Caco-2 (cell line): ENCODE measurements around the gene NFILZ. TPM values are rescaled to one million over a fixed set of nuclear protein-coding genes. Genes with fewer than 3 reads are reported as not detected.

Experiments
- BruUV-seq: library from RNA; stranded (reverse); fragments of 400-500 nt; replicated peaks from 2 replicates; lab custom pipeline; 2021; lab: Mats Ljungman, UMichigan
- CTCF ChIA-PET: fragments of 300-600 bp; sonication (Branson Sonifier 250); formaldehyde crosslinking; loops from one replicate; lab custom pipeline; 2022; ENCODE audit warnings: antibody characterized with exemption; lab: Charles Lee
- POLR2A ChIA-PET: fragments of 300-600 bp; sonication (Branson Sonifier 250); formaldehyde crosslinking; loops from one replicate; lab custom pipeline; 2022; ENCODE audit warnings: antibody characterized with exemption; lab: Charles Lee
- DNase-seq, 2 experiments: peaks; one replicate each; pipeline versions ENCODE4 v3.0.0 to v3.0.0-alpha.2; 2020 to 2022
- H3K27me3 ChIP-seq: replicated peaks from 2 replicates; pipeline ENCODE4 v1.6.0; 2011; ENCODE audit warnings: low read length; ENCODE audit not compliant: control insufficient read depth, insufficient read depth
- H3K36me3 ChIP-seq: 2 replicates; pipeline ENCODE4 v1.5.1; 2011; ENCODE audit warnings: low read length; ENCODE audit not compliant: control insufficient read depth, insufficient read depth
- H3K4me1 ChIP-seq: fragments of 250-450 bp; sonication (Bioruptor Pico); 2 replicates; pipeline ENCODE4 v1.5.1; 2020; ENCODE audit warnings: mild to moderate bottlenecking
- H3K4me3 ChIP-seq: 2 replicates; pipeline ENCODE4 v1.5.1; 2011; ENCODE audit warnings: low read depth, mild to moderate bottlenecking, control low read depth, low read length
- H3K9me3 ChIP-seq: fragments of 250-450 bp; sonication (Bioruptor Pico); 2 replicates; pipeline ENCODE4 v1.5.1; 2020; ENCODE audit warnings: mild to moderate bottlenecking, moderate library complexity
- H3K27ac Mint-ChIP-seq: one replicate; pipeline ENCODE4 v1.8.0; 2022; ENCODE audit warnings: mixed read lengths; ENCODE audit not compliant: unreplicated experiment
- H3K27me3 Mint-ChIP-seq: one replicate; pipeline ENCODE4 v1.8.0; 2022; ENCODE audit warnings: mixed read lengths; ENCODE audit not compliant: insufficient read depth, unreplicated experiment
- H3K36me3 Mint-ChIP-seq: one replicate; pipeline ENCODE4 v1.8.0; 2022; ENCODE audit warnings: mild to moderate bottlenecking, mixed read lengths; ENCODE audit not compliant: insufficient read depth, unreplicated experiment
- H3K4me1 Mint-ChIP-seq: one replicate; pipeline ENCODE4 v1.8.0; 2022; ENCODE audit warnings: low read depth, mixed read lengths; ENCODE audit not compliant: unreplicated experiment
- H3K4me3 Mint-ChIP-seq: one replicate; pipeline ENCODE4 v1.8.0; 2022; ENCODE audit warnings: mild to moderate bottlenecking, moderate library complexity, mixed read lengths; ENCODE audit not compliant: unreplicated experiment
- H3K9me3 Mint-ChIP-seq: one replicate; pipeline ENCODE4 v1.8.0; 2022; ENCODE audit warnings: mixed read lengths; ENCODE audit not compliant: unreplicated experiment
- intact Hi-C: fragments of 100-400 bp; cut with micrococcal nuclease; formaldehyde crosslinking; loops from one replicate; pipeline ENCODE4 v1.10.0; 2022; ENCODE audit not compliant: unreplicated experiment
- total RNA-seq: library from RNA; stranded (reverse); gene quantifications from 2 replicates; pipeline ENCODE4 v1.2.3, GENCODE V29; 2022
- TF ChIP-seq, protein P1 (sequence below), 2 experiments: fragments of 200-600 bp in 1 of 2; IDR thresholded peaks; 1 replicate in 1 of 2; 2 replicates in 1 of 2; pipeline versions ENCODE4 v1.5.1 to v1.8.0; 2011 to 2022; ENCODE audit warnings: antibody characterized with exemption in 1 of 2, control low read depth in 1 of 2, inconsistent platforms in 1 of 2, low read depth in 1 of 2, low read length in 1 of 2, mild to moderate bottlenecking in 1 of 2, moderate library complexity in 1 of 2; ENCODE audit not compliant: insufficient read depth in 1 of 2, severe bottlenecking in 1 of 2, unreplicated experiment in 1 of 2

NFILZ gene
- total RNA-seq, 1 experiment from 2014 or later = not detected

GRCh38 chr19:8610936-8611300 is 19.5 kb upstream of the NFILZ start:
- ChIA-PET POLR2A (no interaction called here), CTCF (no interaction called here)
- Histone ChIP-seq H3K27me3 (no peaks in the 10 kb centered on the region), H3K4me3 (peak overlapping the region; percentile 45), H3K36me3 (no peaks in the 10 kb centered on the region), H3K9me3 (no peaks in the 10 kb centered on the region), H3K4me1 (no peaks in the 10 kb centered on the region)
- intact Hi-C loops = no loop called here
- no peak overlapping the region for H3K27ac Mint-ChIP-seq
- H3K4me3 Mint-ChIP-seq = no peak overlapping the region
- H3K27me3 Mint-ChIP-seq = no peaks in the 10 kb centered on the region
- BruUV-seq = no TSS peak
- H3K36me3 Mint-ChIP-seq = no peaks in the 10 kb centered on the region
- TF ChIP-seq, protein P1, sequence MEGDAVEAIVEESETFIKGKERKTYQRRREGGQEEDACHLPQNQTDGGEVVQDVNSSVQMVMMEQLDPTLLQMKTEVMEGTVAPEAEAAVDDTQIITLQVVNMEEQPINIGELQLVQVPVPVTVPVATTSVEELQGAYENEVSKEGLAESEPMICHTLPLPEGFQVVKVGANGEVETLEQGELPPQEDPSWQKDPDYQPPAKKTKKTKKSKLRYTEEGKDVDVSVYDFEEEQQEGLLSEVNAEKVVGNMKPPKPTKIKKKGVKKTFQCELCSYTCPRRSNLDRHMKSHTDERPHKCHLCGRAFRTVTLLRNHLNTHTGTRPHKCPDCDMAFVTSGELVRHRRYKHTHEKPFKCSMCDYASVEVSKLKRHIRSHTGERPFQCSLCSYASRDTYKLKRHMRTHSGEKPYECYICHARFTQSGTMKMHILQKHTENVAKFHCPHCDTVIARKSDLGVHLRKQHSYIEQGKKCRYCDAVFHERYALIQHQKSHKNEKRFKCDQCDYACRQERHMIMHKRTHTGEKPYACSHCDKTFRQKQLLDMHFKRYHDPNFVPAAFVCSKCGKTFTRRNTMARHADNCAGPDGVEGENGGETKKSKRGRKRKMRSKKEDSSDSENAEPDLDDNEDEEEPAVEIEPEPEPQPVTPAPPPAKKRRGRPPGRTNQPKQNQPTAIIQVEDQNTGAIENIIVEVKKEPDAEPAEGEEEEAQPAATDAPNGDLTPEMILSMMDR (IDR thresholded peaks at IDR 0.05; ENCODE audit: insufficient read depth in 1 of 2, low read depth in 1 of 2, low read length in 1 of 2, severe bottlenecking in 1 of 2, unreplicated experiment in 1 of 2) = no peak
- DNase-seq = no peak
- H3K4me1 Mint-ChIP-seq = no peaks in the 10 kb centered on the region
- no peaks in the 10 kb centered on the region for H3K9me3 Mint-ChIP-seq

DNA sequence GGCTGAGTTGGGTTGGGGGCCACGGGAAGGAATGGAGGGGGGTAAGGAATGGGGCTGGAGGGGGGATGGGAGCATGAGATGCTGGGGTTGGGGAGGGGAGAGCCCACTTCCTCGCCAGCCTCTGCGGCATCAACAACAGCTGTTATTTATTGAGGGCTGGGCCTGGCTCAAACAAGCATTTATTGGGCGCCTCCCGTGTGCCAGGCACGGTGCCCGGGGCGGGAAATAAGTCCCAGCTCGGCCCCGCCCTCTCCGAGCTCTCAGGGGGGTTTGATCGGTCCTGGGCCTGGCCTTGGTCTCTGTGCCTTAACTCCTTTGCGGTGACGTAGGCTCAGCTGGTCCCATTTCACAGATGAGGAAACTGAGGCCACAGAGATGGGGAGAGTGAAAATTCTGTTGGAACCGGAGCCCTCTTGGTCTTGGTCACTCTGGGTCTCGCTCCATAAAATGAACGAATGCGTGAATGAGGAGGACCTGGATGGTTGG is 19.0 kb upstream of the NFILZ start:
- Mint-ChIP-seq H3K4me1 (no peaks in the 10 kb centered on the region), H3K27me3 (no peaks in the 10 kb centered on the region), H3K36me3 (no peaks in the 10 kb centered on the region), H3K4me3 (no peak overlapping the region), H3K27ac (no peak overlapping the region), H3K9me3 (no peaks in the 10 kb centered on the region)
- Histone ChIP-seq H3K27me3 (no peaks in the 10 kb centered on the region), H3K4me1 (no peaks in the 10 kb centered on the region), H3K4me3 (no peak overlapping the region), H3K36me3 (no peaks in the 10 kb centered on the region), H3K9me3 (no peaks in the 10 kb centered on the region)
- TF ChIP-seq, protein P1 (IDR thresholded peaks at IDR 0.05; ENCODE audit: insufficient read depth in 1 of 2, low read depth in 1 of 2, low read length in 1 of 2, severe bottlenecking in 1 of 2, unreplicated experiment in 1 of 2) = no peak
- POLR2A ChIA-PET = no interaction called here
- no TSS peak for BruUV-seq
- CTCF ChIA-PET = no interaction called here
- no peak for DNase-seq
- intact Hi-C loops = no loop called here

DNA sequence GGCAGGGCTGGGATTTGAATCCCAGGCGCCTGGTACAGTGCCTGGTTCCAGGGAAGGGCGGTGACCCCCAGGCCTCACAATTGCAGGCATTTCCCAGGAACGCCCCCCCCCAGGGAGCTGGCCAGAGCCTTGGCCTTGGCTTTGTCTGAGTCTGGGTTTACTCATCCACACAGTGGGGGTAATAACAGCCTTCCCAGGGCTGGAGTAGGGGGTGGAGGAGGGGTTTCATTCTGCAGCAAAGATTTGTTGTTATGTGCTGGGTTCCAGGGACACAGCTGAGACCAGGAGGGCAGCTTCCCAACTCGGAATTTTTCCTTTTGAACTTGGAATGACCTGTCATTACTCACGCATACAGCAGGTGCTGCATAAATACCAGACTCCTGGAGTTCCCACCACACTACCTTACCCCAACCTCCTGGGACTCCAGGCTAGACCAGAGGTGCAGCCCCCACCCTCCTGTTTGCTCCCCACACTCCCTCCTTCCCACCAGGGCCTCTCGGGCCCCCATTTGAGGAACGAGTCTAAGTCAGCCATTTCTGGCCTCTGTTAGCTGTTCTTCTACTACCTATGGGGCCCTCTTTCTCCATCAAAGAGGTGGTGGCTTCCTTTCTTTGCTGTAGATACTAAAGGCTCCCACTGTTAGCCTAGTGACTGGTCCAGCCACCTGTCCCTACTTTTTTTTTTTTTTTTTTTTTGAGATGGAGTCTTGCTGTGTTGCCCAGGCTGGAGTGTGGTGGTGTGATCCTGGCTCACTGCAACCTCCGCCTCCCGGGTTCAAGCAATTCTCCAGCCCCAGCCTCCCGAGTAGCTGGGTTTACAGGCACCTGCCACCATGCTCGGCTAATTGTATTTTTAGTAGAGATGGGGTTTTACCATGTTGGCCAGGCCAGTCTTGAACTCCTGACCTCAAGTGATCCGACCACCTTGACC is 18.3 kb upstream of the NFILZ start:
- ChIA-PET CTCF (no interaction called here), POLR2A (no interaction called here)
- DNase-seq = no peak
- Mint-ChIP-seq H3K27me3 (no peaks in the 10 kb centered on the region), H3K9me3 (no peaks in the 10 kb centered on the region), H3K4me1 (no peaks in the 10 kb centered on the region), H3K36me3 (no peaks in the 10 kb centered on the region), H3K27ac (no peak overlapping the region), H3K4me3 (peak overlapping the region; percentile 58)
- BruUV-seq = no TSS peak
- TF ChIP-seq, protein P1 (IDR thresholded peaks at IDR 0.05; ENCODE audit: insufficient read depth in 1 of 2, low read depth in 1 of 2, low read length in 1 of 2, severe bottlenecking in 1 of 2, unreplicated experiment in 1 of 2) = no peak
- Histone ChIP-seq H3K9me3 (no peaks in the 10 kb centered on the region), H3K27me3 (no peaks in the 10 kb centered on the region), H3K4me3 (no peak overlapping the region), H3K36me3 (no peaks in the 10 kb centered on the region), H3K4me1 (no peaks in the 10 kb centered on the region)
- intact Hi-C loops = no loop called here
